ENCODE results near the gene NHEJ1. TPM values are rescaled to one million over a fixed set of nuclear protein-coding genes. Genes with fewer than 3 reads are reported as not detected.

Gene NHEJ1
- total RNA-seq, 3 donors from 2014 or later, result 13.4 to 19.8 (median 17.6) TPM

- Histone ChIP-seq H3K9me3 (no peaks in the 10 kb centered on the region), H3K36me3 (no peaks in the 10 kb centered on the region), H3K4me3 (no peak overlapping the region), H3K4me1 (no peaks in the 10 kb centered on the region), H3K27ac (no peak overlapping the region), H3K27me3 (no peaks in the 10 kb centered on the region)
- TF ChIP-seq POLR2A (IDR thresholded peaks at IDR 0.05) (no peak), CTCF (IDR thresholded peaks at IDR 0.05) (no peak)
- intact Hi-C loops (cut with DNase I; ENCODE audit: low total_unique reads), result no loop called here
- no peak for DNase-seq (ENCODE audit: low spot score in 2 of 2)
Observed at GRCh38 chr2:219199470-219200211, 39.0 kb upstream of the NHEJ1 start.

DNA sequence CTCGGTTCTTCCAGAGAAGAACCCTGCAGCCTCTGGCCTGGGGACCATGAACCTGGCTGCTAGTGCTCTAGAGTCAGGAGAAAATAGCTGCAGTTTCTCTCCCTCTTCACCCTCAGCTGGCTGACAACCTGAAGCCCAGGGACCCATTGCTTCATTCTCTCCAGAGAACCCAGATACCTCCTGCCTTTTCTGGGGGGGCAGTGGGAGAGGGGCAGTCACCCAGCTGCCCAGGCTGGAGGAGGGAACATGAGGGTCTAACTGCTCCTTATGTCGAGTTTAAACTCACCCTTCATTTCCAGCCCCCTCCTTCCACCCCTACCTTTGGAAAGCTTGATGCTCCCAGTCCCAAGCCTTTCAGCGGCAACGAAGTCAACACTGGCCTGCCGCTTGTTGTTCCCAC lies 38.4 kb upstream of the NHEJ1 start:
- Histone ChIP-seq H3K9me3 (no peaks in the 10 kb centered on the region), H3K4me3 (no peak overlapping the region), H3K27me3 (no peaks in the 10 kb centered on the region), H3K4me1 (no peaks in the 10 kb centered on the region), H3K27ac (no peak overlapping the region), H3K36me3 (no peaks in the 10 kb centered on the region)
- intact Hi-C loops (cut with DNase I; ENCODE audit: low total_unique reads), result no loop called here
- DNase-seq (ENCODE audit: low spot score in 2 of 2), result no peak
- no peak for TF ChIP-seq CTCF (IDR thresholded peaks at IDR 0.05)
- no peak for TF ChIP-seq POLR2A (IDR thresholded peaks at IDR 0.05)
- TF ChIP-seq POLR2AphosphoS5 (IDR thresholded peaks at IDR 0.05), result no peak

DNA sequence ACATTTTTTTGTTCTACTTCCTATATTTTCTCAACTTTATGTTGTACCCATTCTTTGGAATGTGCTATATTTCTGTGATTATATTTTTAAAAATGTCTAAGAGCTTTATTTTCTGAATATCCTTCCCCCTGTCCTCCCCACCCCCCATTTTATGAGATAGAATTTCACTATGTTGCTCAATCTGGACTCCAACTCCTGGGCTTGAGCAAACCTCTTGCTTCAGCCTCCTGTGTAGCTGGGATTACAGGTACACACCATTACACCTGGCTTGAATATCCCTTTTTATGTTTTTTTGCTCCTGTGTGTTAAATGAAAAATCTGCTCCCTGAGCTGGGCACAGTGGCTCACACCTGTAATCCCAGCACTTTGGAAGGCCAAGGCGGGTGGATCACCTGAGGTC lies 36.8 kb upstream of the NHEJ1 start:
- Histone ChIP-seq H3K4me1 (no peaks in the 10 kb centered on the region), H3K36me3 (no peaks in the 10 kb centered on the region), H3K27ac (no peak overlapping the region), H3K27me3 (no peaks in the 10 kb centered on the region), H3K4me3 (no peak overlapping the region), H3K9me3 (no peaks in the 10 kb centered on the region)
- TF ChIP-seq POLR2AphosphoS5 (IDR thresholded peaks at IDR 0.05), result no peak
- no peak for TF ChIP-seq POLR2A (IDR thresholded peaks at IDR 0.05)
- no peak for TF ChIP-seq CTCF (IDR thresholded peaks at IDR 0.05)
- DNase-seq (ENCODE audit: low spot score in 2 of 2), result no peak
- intact Hi-C loops (cut with DNase I; ENCODE audit: low total_unique reads), result no loop called here

DNA sequence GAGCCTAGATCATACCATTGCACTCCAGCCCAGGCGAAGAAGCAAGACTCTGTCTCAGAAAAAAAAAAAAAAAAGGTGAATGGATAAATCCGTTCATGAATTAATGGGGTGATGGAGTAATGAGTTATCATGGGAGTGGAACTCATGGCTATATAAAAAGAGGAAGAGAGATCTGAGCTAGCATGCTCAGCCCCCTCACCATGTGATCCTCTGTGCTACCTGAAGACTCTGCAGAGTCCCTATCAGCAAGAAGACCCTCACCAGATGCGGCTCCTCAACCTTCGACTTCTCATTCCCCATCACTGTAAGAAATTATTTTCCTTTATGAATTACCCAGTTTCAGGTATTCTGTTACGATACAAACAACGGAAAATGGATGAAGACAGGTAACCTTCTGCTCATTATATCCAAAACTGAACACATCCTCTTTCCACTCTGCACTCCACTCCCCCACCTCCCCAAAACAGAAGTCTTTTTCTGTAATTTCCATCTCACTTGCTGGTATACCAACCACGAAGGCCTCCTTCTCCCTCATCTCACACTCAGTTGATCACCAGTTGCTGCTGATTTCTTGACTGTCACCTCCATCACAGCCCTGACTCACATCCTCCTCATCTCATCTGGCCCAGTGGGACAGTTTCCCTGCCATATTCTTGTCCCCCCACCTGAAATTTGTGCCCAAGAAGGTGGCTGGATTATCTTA lies 26.3 kb upstream of the NHEJ1 start:
- Histone ChIP-seq H3K36me3 (peaks cover 7% of the 10 kb centered on the region), H3K4me3 (no peak overlapping the region), H3K27me3 (no peaks in the 10 kb centered on the region), H3K27ac (no peak overlapping the region), H3K9me3 (no peaks in the 10 kb centered on the region), H3K4me1 (no peaks in the 10 kb centered on the region)
- TF ChIP-seq POLR2A (IDR thresholded peaks at IDR 0.05), result no peak
- intact Hi-C loops (cut with DNase I; ENCODE audit: low total_unique reads), result no loop called here
- no peak for DNase-seq (ENCODE audit: low spot score in 2 of 2)

DNA sequence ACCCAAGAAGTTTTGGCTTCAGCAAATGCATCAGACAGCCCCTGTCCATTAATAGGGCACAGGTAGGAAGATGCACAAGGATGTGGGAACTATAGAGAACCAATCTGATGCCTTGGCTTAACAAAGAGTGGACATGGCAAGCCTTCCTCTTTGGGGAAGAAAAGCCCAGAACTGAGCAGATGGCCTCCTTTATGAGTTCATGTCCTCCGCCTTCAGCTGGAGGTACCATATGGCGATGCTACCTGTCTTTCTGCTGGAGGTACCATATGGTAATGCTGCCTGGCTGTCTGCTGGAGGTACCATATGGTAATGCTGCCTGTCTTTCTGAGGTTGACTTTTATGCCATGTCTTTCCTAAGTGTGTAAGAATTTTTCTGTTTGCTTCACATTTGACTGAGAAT lies 23.5 kb upstream of the NHEJ1 start:
- intact Hi-C loops (cut with DNase I; ENCODE audit: low total_unique reads), result no loop called here
- Histone ChIP-seq H3K27me3 (no peaks in the 10 kb centered on the region), H3K4me1 (peaks cover 0 to 6% of the 10 kb centered on the region in 2 donors), H3K9me3 (no peaks in the 10 kb centered on the region), H3K27ac (no peak overlapping the region), H3K36me3 (peaks cover 7% of the 10 kb centered on the region), H3K4me3 (no peak overlapping the region)
- DNase-seq (ENCODE audit: low spot score in 2 of 2), result no peak
- TF ChIP-seq POLR2AphosphoS5 (IDR thresholded peaks at IDR 0.05) (no peak), POLR2A (IDR thresholded peaks at IDR 0.05) (no peak), CTCF (IDR thresholded peaks at IDR 0.05) (no peak)
